ENCODE data around the gene RTP4. TPM values are rescaled to one million over a fixed set of nuclear protein-coding genes. Genes with fewer than 3 reads are reported as not detected.

Gene RTP4
- total RNA-seq, 1 donor from 2014 or later: not detected

GRCh38 chr3:187334904-187335303, 33.3 kb upstream of the RTP4 start:
- TF ChIP-seq CTCF (IDR thresholded peaks at IDR 0.05; ENCODE audit: partially characterized antibody, unreplicated experiment): no peak
- Mint-ChIP-seq H3K27ac (ENCODE audit: unreplicated experiment) (peak overlapping the region; percentile 94), H3K4me3 (ENCODE audit: unreplicated experiment) (no peak overlapping the region)

GRCh38 chr3:187336322-187336721, 31.9 kb upstream of the RTP4 start:
- DNase-seq: peak; percentile 78

More at GRCh38 chr3:187334904-187335303, 33.3 kb upstream of the RTP4 start:
- Mint-ChIP-seq H3K27me3 (ENCODE audit: unreplicated experiment) (peaks cover 16% of the 10 kb centered on the region), H3K36me3 (ENCODE audit: unreplicated experiment) (no peaks in the 10 kb centered on the region), H3K4me1 (ENCODE audit: low read depth, unreplicated experiment) (peaks cover 55% of the 10 kb centered on the region), H3K9me3 (ENCODE audit: unreplicated experiment) (peaks cover 22% of the 10 kb centered on the region)
- no peak for DNase-seq

GRCh38 chr3:187340578-187340977, 27.6 kb upstream of the RTP4 start:
- DNase-seq: no peak
- Mint-ChIP-seq H3K27ac (ENCODE audit: unreplicated experiment) (no peak overlapping the region), H3K36me3 (ENCODE audit: unreplicated experiment) (no peaks in the 10 kb centered on the region), H3K9me3 (ENCODE audit: unreplicated experiment) (peaks cover 19% of the 10 kb centered on the region), H3K27me3 (ENCODE audit: unreplicated experiment) (peaks cover 14% of the 10 kb centered on the region), H3K4me3 (ENCODE audit: unreplicated experiment) (no peak overlapping the region), H3K4me1 (ENCODE audit: low read depth, unreplicated experiment) (peaks cover 28% of the 10 kb centered on the region)
- TF ChIP-seq CTCF (IDR thresholded peaks at IDR 0.05; ENCODE audit: partially characterized antibody, unreplicated experiment): no peak

More at GRCh38 chr3:187336322-187336721, 31.9 kb upstream of the RTP4 start:
- Mint-ChIP-seq H3K9me3 (ENCODE audit: unreplicated experiment) (peaks cover 22% of the 10 kb centered on the region), H3K36me3 (ENCODE audit: unreplicated experiment) (no peaks in the 10 kb centered on the region), H3K27me3 (ENCODE audit: unreplicated experiment) (peaks cover 18% of the 10 kb centered on the region), H3K4me3 (ENCODE audit: unreplicated experiment) (peak overlapping the region; percentile 63), H3K4me1 (ENCODE audit: low read depth, unreplicated experiment) (peaks cover 55% of the 10 kb centered on the region), H3K27ac (ENCODE audit: unreplicated experiment) (peak overlapping the region; percentile 94)
- TF ChIP-seq CTCF (IDR thresholded peaks at IDR 0.05; ENCODE audit: partially characterized antibody, unreplicated experiment): peak; percentile 13

- DNase-seq: no peak
- peaks cover 6% of the 10 kb centered on the region for H3K27me3 Mint-ChIP-seq (ENCODE audit: unreplicated experiment)
- TF ChIP-seq CTCF (IDR thresholded peaks at IDR 0.05; ENCODE audit: partially characterized antibody, unreplicated experiment): no peak
- H3K27ac Mint-ChIP-seq (ENCODE audit: unreplicated experiment): no peak overlapping the region
- no peaks in the 10 kb centered on the region for H3K36me3 Mint-ChIP-seq (ENCODE audit: unreplicated experiment)
- H3K4me1 Mint-ChIP-seq (ENCODE audit: low read depth, unreplicated experiment): peaks cover 16% of the 10 kb centered on the region
- H3K9me3 Mint-ChIP-seq (ENCODE audit: unreplicated experiment): peaks cover 7% of the 10 kb centered on the region
- H3K4me3 Mint-ChIP-seq (ENCODE audit: unreplicated experiment): no peak overlapping the region
Measured at GRCh38 chr3:187342255-187342654, 25.9 kb upstream of the RTP4 start.

- no peak for TF ChIP-seq CTCF (IDR thresholded peaks at IDR 0.05; ENCODE audit: partially characterized antibody, unreplicated experiment)
- no peak overlapping the region for H3K27ac Mint-ChIP-seq (ENCODE audit: unreplicated experiment)
- no peaks in the 10 kb centered on the region for H3K9me3 Mint-ChIP-seq (ENCODE audit: unreplicated experiment)
- H3K4me3 Mint-ChIP-seq (ENCODE audit: unreplicated experiment): no peak overlapping the region
- DNase-seq: no peak
- no peaks in the 10 kb centered on the region for H3K36me3 Mint-ChIP-seq (ENCODE audit: unreplicated experiment)
- peaks cover 7% of the 10 kb centered on the region for H3K4me1 Mint-ChIP-seq (ENCODE audit: low read depth, unreplicated experiment)
- H3K27me3 Mint-ChIP-seq (ENCODE audit: unreplicated experiment): peaks cover 2% of the 10 kb centered on the region
Measured at GRCh38 chr3:187343670-187344069, 24.5 kb upstream of the RTP4 start.
